PC-9 (cell line): ENCODE data around the gene RAD51D. TPM values are rescaled to one million over a fixed set of nuclear protein-coding genes. Genes with fewer than 3 reads are reported as not detected.

Experiments used
- BruUV-seq: library from RNA; stranded (reverse); fragments of 400-500 nt; replicated peaks from 2 replicates; lab custom pipeline; 2021; lab: Mats Ljungman, UMichigan
- CTCF ChIA-PET: fragments of 300-600 bp; sonication (Branson Sonifier 250); formaldehyde crosslinking; loops from one replicate; lab custom pipeline; 2022; ENCODE audit warnings: antibody characterized with exemption; lab: Charles Lee
- POLR2A ChIA-PET: fragments of 300-600 bp; sonication (Branson Sonifier 250); formaldehyde crosslinking; loops from one replicate; lab custom pipeline; 2022; ENCODE audit warnings: antibody characterized with exemption; ENCODE audit not compliant: unreplicated experiment; lab: Charles Lee
- DNase-seq, 2 experiments: peaks; one replicate each; pipeline versions ENCODE4 v3.0.0 to v3.0.0-alpha.2; 2015 to 2022; ENCODE audit warnings: mixed read lengths in 1 of 2
- H2AFZ ChIP-seq: fragments of 200-600 bp; sonication (generic); 2 replicates; pipeline ENCODE4 v1.8.1; 2017; ENCODE audit warnings: antibody characterized with exemption
- H3F3A ChIP-seq: fragments of 200-600 bp; sonication (generic); 2 replicates; pipeline ENCODE4 v1.8.1; 2017; ENCODE audit warnings: antibody characterized with exemption, mild to moderate bottlenecking, low read depth; ENCODE audit not compliant: insufficient read depth
- H3K27ac ChIP-seq: fragments of 200-600 bp; sonication (generic); 2 replicates; pipeline ENCODE4 v1.6.1; 2016; ENCODE audit warnings: mixed run types
- H3K27me3 ChIP-seq: fragments of 200-600 bp; sonication (generic); 2 replicates; pipeline ENCODE4 v1.6.1; 2016; ENCODE audit warnings: low read depth, mixed run types; ENCODE audit not compliant: insufficient read depth
- H3K36me3 ChIP-seq: fragments of 200-600 bp; sonication (generic); 2 replicates; pipeline ENCODE4 v1.6.1; 2016; ENCODE audit warnings: low read depth, mixed run types
- H3K4me1 ChIP-seq: fragments of 200-600 bp; sonication (generic); replicated peaks from 2 replicates; pipeline ENCODE4 v1.6.1; 2016; ENCODE audit warnings: mixed run types; ENCODE audit not compliant: insufficient read depth
- H3K4me2 ChIP-seq: fragments of 200-600 bp; sonication (generic); 2 replicates; pipeline ENCODE4 v1.6.1; 2017; ENCODE audit warnings: mixed run types
- H3K4me3 ChIP-seq: fragments of 200-600 bp; sonication (generic); 2 replicates; pipeline ENCODE4 v1.6.1; 2016; ENCODE audit warnings: mixed run types
- H3K79me2 ChIP-seq: fragments of 200-600 bp; sonication (generic); 2 replicates; pipeline ENCODE4 v1.6.1; 2017; ENCODE audit warnings: low read depth, mixed run types
- H3K9me2 ChIP-seq: fragments of 200-600 bp; sonication (generic); 2 replicates; pipeline ENCODE4 v1.8.1; 2017; ENCODE audit warnings: mild to moderate bottlenecking; ENCODE audit not compliant: insufficient read depth
- H3K9me3 ChIP-seq: fragments of 200-600 bp; sonication (generic); 2 replicates; pipeline ENCODE4 v1.8.1; 2016; ENCODE audit warnings: low read depth; ENCODE audit not compliant: insufficient read depth
- H4K20me1 ChIP-seq: fragments of 200-600 bp; sonication (generic); 2 replicates; pipeline ENCODE4 v1.8.1; 2017; ENCODE audit not compliant: insufficient read depth
- CTCF ChIP-seq: fragments of 200-600 bp; sonication (generic); conservative IDR thresholded peaks from 2 replicates; pipeline ENCODE4 v1.6.1; 2017; ENCODE audit warnings: mixed run types, antibody characterized with exemption, mild to moderate bottlenecking, moderate library complexity
- EZH2 ChIP-seq: fragments of 200-600 bp; sonication (generic); IDR thresholded peaks from 2 replicates; pipeline ENCODE4 v1.8.0; 2017; ENCODE audit warnings: antibody characterized with exemption, low read depth
- intact Hi-C: fragments of 100-400 bp; cut with micrococcal nuclease; formaldehyde crosslinking; loops from one replicate; pipeline ENCODE4 v1.10.0; 2022; ENCODE audit not compliant: unreplicated experiment
- total RNA-seq: library from RNA; stranded (reverse); gene quantifications from 2 replicates; pipeline ENCODE4 v1.2.3, GENCODE V29; 2021

Gene RAD51D
- total RNA-seq, 1 experiment from 2014 or later, result 7.8 TPM

GRCh38 chr17:35101036-35101435 lies 18.6 kb downstream of the RAD51D start:
- no peak overlapping the region for H3K27ac ChIP-seq
- H3K9me2 ChIP-seq, result no peaks in the 10 kb centered on the region
- H3F3A ChIP-seq, result no peaks in the 10 kb centered on the region
- no peaks in the 10 kb centered on the region for H3K36me3 ChIP-seq
- DNase-seq, result no peak
- ChIA-PET POLR2A (no interaction called here), CTCF (no interaction called here)
- intact Hi-C loops, result no loop called here
- no peaks in the 10 kb centered on the region for H3K9me3 ChIP-seq
- H3K4me1 ChIP-seq, result peaks cover 7% of the 10 kb centered on the region; the same call in 1 of the 2 replicates
- no peaks in the 10 kb centered on the region for H4K20me1 ChIP-seq
- no peaks in the 10 kb centered on the region for H3K27me3 ChIP-seq
- BruUV-seq, result no TSS peak
- no peak overlapping the region for H2AFZ ChIP-seq
- no peak overlapping the region for H3K4me2 ChIP-seq
- no peaks in the 10 kb centered on the region for H3K79me2 ChIP-seq
- no peak for TF ChIP-seq CTCF
- no peak for TF ChIP-seq EZH2
- no peak overlapping the region for H3K4me3 ChIP-seq

DNA sequence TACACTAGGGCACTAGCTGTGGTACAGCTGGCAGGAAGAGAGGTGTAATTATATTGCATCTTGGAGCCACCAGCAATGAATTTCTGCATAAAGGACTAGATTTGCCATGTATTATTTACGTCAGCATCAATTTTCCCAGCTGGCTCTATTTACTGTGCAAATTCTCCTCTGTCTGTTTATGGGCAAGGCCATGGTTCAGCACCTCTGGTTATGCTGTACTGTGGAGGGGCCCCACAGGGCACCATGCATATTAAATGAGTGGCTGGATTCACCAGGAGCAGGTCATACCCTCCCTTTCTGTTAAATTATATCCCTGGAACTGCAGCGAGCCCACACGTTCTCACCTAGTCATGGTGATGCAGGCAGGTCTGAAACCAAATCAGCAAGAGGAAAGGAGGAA lies 19.8 kb downstream of the RAD51D start:
- H3F3A ChIP-seq, result peaks cover 5% of the 10 kb centered on the region
- H2AFZ ChIP-seq, result no peak overlapping the region
- no TSS peak for BruUV-seq
- DNase-seq, result no peak
- H4K20me1 ChIP-seq, result no peaks in the 10 kb centered on the region
- TF ChIP-seq EZH2, result no peak
- TF ChIP-seq CTCF, result no peak
- intact Hi-C loops, result no loop called here
- no peaks in the 10 kb centered on the region for H3K79me2 ChIP-seq
- no peak overlapping the region for H3K4me2 ChIP-seq
- H3K27ac ChIP-seq, result no peak overlapping the region
- no peaks in the 10 kb centered on the region for H3K9me3 ChIP-seq
- ChIA-PET POLR2A (no interaction called here), CTCF (no interaction called here)
- no peaks in the 10 kb centered on the region for H3K9me2 ChIP-seq
- H3K4me3 ChIP-seq, result no peak overlapping the region
- H3K4me1 ChIP-seq, result peaks cover 7% of the 10 kb centered on the region; the same call in 1 of the 2 replicates
- no peaks in the 10 kb centered on the region for H3K27me3 ChIP-seq
- no peaks in the 10 kb centered on the region for H3K36me3 ChIP-seq

- Histone ChIP-seq H3K9me3 (no peaks in the 10 kb centered on the region; the same call in 1 of the 2 replicates), H3K4me1 (no peaks in the 10 kb centered on the region; the same call in 1 of the 2 replicates), H3K9me2 (no peaks in the 10 kb centered on the region), H3K79me2 (no peaks in the 10 kb centered on the region), H4K20me1 (no peaks in the 10 kb centered on the region), H3K4me2 (no peak overlapping the region), H3K4me3 (no peak overlapping the region), H3K27ac (no peak overlapping the region), H3K27me3 (no peaks in the 10 kb centered on the region), H3K36me3 (no peaks in the 10 kb centered on the region), H2AFZ (no peak overlapping the region), H3F3A (peaks cover 13% of the 10 kb centered on the region)
- intact Hi-C loops, result no loop called here
- ChIA-PET CTCF (no interaction called here), POLR2A (no interaction called here)
- no peak for TF ChIP-seq EZH2
- TF ChIP-seq CTCF, result no peak
- BruUV-seq, result no TSS peak
- no peak for DNase-seq
These were observed 21.9 kb downstream of the RAD51D start for GRCh38 chr17:35097776-35098175.
